ENCODE measurements around the gene RPS6KL1.

DNA sequence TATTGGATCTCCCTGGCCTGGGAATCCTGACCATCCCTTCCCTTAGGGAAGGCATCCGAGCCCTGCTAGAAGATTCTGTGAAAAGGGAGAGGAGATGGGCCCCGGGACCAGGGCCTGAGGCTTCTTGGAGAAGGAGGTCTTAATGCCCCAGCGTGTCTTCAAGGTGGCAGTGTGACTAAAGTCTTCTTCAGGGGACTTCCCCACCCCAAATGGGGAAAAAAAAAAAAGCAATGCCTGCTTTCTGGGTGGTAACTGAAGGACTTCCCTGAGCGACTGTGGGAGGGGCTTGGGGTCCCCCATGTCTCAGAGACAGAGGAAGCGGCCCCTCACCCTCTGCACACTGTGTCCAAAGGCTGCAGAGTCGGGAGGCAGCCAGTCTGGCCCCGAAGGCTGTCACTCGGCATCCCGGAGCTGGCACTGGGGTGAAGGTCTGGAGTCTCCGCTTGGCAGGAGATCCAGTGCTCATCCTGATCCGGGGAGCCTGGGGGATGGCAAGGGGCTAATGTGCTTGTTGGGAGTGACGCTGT lies 40.2 kb upstream of the RPS6KL1 start:
- TF ChIP-seq FOXM1 (IDR thresholded peaks at IDR 0.05; ENCODE audit: borderline replicate concordance): no peak
- TF ChIP-seq LEF1 (IDR thresholded peaks at IDR 0.05; ENCODE audit: borderline replicate concordance): no peak
- TF ChIP-seq SUZ12 (IDR thresholded peaks at IDR 0.05): no peak
- no peak for TF ChIP-seq HDGF (IDR thresholded peaks at IDR 0.05; ENCODE audit: borderline replicate concordance)
- no peak for TF ChIP-seq FOXA1 (IDR thresholded peaks at IDR 0.05)
- no peak for TF ChIP-seq SP1 (IDR thresholded peaks at IDR 0.05)
- TF ChIP-seq ARNT (IDR thresholded peaks at IDR 0.05): no peak
- TF ChIP-seq ELF4 (IDR thresholded peaks at IDR 0.05): no peak
- no peak for TF ChIP-seq CTBP1 (IDR thresholded peaks at IDR 0.05; ENCODE audit: borderline replicate concordance)
- TF ChIP-seq ZNF384 (IDR thresholded peaks at IDR 0.05): no peak
- TF ChIP-seq, protein P1, sequence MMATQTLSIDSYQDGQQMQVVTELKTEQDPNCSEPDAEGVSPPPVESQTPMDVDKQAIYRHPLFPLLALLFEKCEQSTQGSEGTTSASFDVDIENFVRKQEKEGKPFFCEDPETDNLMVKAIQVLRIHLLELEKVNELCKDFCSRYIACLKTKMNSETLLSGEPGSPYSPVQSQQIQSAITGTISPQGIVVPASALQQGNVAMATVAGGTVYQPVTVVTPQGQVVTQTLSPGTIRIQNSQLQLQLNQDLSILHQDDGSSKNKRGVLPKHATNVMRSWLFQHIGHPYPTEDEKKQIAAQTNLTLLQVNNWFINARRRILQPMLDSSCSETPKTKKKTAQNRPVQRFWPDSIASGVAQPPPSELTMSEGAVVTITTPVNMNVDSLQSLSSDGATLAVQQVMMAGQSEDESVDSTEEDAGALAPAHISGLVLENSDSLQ (IDR thresholded peaks at IDR 0.05): no peak
